ENCODE data around the gene CNP. TPM values are rescaled to one million over a fixed set of nuclear protein-coding genes. Genes with fewer than 3 reads are reported as not detected.
A peak's percentile ranks its signal among the peaks of the same experiment; 100 is the strongest.

CNP gene
- total and polyA plus RNA-seq, 2 of the 8 experiments (the other 6 are each of a cell fraction or from before 2014, with no cell fraction given): 21.9 to 60.6 TPM

DNA sequence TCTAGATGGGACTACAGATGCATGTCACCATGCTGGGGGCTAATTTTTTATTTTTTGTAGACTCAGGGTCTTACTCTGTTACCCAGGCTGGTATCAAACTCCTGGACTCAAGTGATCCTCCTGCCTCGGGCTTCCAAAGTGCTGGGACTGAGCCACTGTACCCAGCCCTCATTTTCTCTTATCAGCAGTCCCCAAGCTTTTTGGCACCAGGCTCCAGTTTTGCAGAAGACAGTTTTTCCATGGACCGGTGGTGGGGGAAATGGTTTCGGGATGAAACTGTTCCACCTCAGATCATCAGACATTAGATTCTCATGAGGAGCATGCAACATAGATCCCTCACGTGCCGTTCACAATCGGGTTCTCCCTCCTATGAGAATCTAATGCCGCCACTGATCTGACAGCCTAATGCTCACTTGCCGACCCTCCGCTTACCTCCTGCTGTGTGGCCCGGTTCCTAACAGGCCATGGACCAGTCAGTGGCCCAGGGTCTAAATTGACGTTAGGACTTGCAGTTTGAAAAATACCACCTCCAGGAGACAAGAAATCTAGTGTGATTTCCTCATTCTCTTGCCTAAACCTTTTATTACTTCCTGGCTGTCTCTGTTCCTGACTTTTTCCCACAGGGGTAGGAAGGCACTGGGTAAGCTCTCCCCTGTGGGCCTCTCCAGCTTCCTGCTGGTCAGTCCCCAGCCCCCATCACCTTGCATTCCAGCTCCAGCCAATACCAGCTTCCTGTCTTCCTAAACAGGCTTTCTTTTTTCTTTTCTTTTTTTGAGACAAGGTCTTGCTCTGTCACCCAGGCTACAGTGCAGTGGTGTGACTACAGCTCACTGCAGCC, 9.3 kb upstream of the CNP start:
- Histone ChIP-seq H4K8ac (ENCODE audit: extremely low read depth, insufficient read depth, low read length) (no peak overlapping the region; the same call in 1 of the 2 replicates), H2BK5ac (ENCODE audit: low read depth, low read length) (no peak overlapping the region; the same call in 1 of the 2 replicates), H3K4me1 (replicated peaks in 1 of 4; ENCODE audit: control insufficient read depth in 3 of 4, insufficient read depth in 4 of 4, low read length in 3 of 4) (peaks cover 6 to 16% (median 11%) of the 10 kb centered on the region in 4 experiments), H2BK15ac (ENCODE audit: low read length) (no peak overlapping the region), H3K4me2 (ENCODE audit: insufficient read depth in 1 of 2, low read depth in 2 of 2, low read length in 2 of 2) (peak overlapping the region; percentile 35 to 59), H4K20me1 (replicated peaks in 1 of 2; ENCODE audit: control insufficient read depth in 1 of 2, insufficient read depth in 2 of 2, low read length in 2 of 2) (no peaks in the 10 kb centered on the region), H2AFZ (ENCODE audit: low read length) (no peak overlapping the region), H2BK20ac (ENCODE audit: low read length) (0 out of 2 replicates have a peak overlapping the region, but pooled peaks have one; percentile 48), H2BK120ac (replicated peaks; ENCODE audit: low read depth, low read length) (no peak overlapping the region), H4K91ac (replicated peaks; ENCODE audit: insufficient read length, low read length) (no peak overlapping the region), H3K18ac (ENCODE audit: extremely low read depth, low read length) (no peak overlapping the region; the same call in 1 of the 2 replicates), H3K56ac (replicated peaks; ENCODE audit: insufficient read length, low read depth, low read length) (no peak overlapping the region), H3K9ac (replicated peaks in 1 of 4; ENCODE audit: extremely low read depth in 1 of 4, low read depth in 3 of 4, low read length in 3 of 4) (no peak overlapping the region; a peak in 1 of 7 replicates), H3K23ac (ENCODE audit: insufficient read length) (no peak overlapping the region), H2BK12ac (ENCODE audit: low read depth, low read length) (0 out of 2 replicates have a peak overlapping the region, but pooled peaks have one; percentile 44), H2AK5ac (ENCODE audit: low read depth, low read length) (0 out of 2 replicates have a peak overlapping the region, but pooled peaks have one; percentile 82), H3K4ac (replicated peaks; ENCODE audit: insufficient read length, low read depth, low read length) (no peak overlapping the region), H3K9me3 (ENCODE audit: insufficient read depth in 2 of 2, low read depth in 1 of 2, low read length in 1 of 2) (no peaks in the 10 kb centered on the region), H3K36me3 (ENCODE audit: control insufficient read depth in 2 of 4, insufficient read depth in 4 of 4, low read length in 3 of 4) (no peaks in the 10 kb centered on the region), H3K27ac (ENCODE audit: low read depth, low read length) (no peak overlapping the region), H3K14ac (ENCODE audit: insufficient read length) (no peak overlapping the region), H3K23me2 (ENCODE audit: low read depth, low read length) (no peaks in the 10 kb centered on the region), H3K79me1 (ENCODE audit: low read depth, low read length) (no peaks in the 10 kb centered on the region), H3K27me3 (replicated peaks in 1 of 4; ENCODE audit: control insufficient read depth in 3 of 4, extremely low read depth in 1 of 4, insufficient read depth in 3 of 4, low read length in 3 of 4) (no peaks in the 10 kb centered on the region), H3K4me3 (ENCODE audit: extremely low read depth in 1 of 4, insufficient read depth in 2 of 4, low read depth in 3 of 4, low read length in 4 of 4) (peak overlapping the region in 1 of 4 experiments; percentile 8; a peak in 2 of 8 replicates), H4K5ac (ENCODE audit: insufficient read length, low read depth, low read length) (no peak overlapping the region), H3K79me2 (ENCODE audit: control insufficient read depth in 1 of 2, insufficient read depth in 2 of 2, low read length in 2 of 2) (no peaks in the 10 kb centered on the region)
- TF ChIP-seq CBX5 (IDR thresholded peaks at IDR 0.05; ENCODE audit: low read depth, low read length): no peak
- TF ChIP-seq TEAD4 (IDR thresholded peaks at IDR 0.05; ENCODE audit: low read depth, low read length): peak; percentile 25; the same call in 1 of the 2 replicates
- POLR2A ChIA-PET (ENCODE audit: partially characterized antibody): interaction anchor here (0.6 to 9.7 kb wide), 8 partner anchors 10 to 223 kb away, joined by 3 to 67 read pairs (median 5); partner anchors contain the start of genes ACLY, CNP, DNAJC7 and HAP1
- DNase-seq (ENCODE audit: low read depth in 1 of 2, low spot score in 2 of 2): no peak
- no peak for FAIRE-seq
- CTCF ChIA-PET (ENCODE audit: partially characterized antibody): interaction anchor here (0.7 to 11.6 kb wide), 11 partner anchors 11 to 160 kb away, joined by 3 to 205 read pairs (median 6); partner anchors contain the start of genes ACLY and ODAD4
- 82% methylated on average over 11 of the region's 11 CpGs; no CpG with 5 or more reads in 1 of the 2 experiments for whole genome bisulfite sequencing, 2 experiments (ENCODE audit: extremely low coverage in 1 of 2, insufficient coverage in 1 of 2, insufficient read length in 1 of 2, insufficient replicate concordance in 2 of 2, low coverage in 1 of 2, low lambda C conversion rate in 2 of 2, missing lambda C conversion rate in 1 of 2)

All from H1 (cell line).